ENCODE data around the gene PTGFRN. TPM values are rescaled to one million over a fixed set of nuclear protein-coding genes. Genes with fewer than 3 reads are reported as not detected.

Gene PTGFRN
- polyA plus RNA-seq, 1 donor from 2014 or later = 20.1 TPM

DNA sequence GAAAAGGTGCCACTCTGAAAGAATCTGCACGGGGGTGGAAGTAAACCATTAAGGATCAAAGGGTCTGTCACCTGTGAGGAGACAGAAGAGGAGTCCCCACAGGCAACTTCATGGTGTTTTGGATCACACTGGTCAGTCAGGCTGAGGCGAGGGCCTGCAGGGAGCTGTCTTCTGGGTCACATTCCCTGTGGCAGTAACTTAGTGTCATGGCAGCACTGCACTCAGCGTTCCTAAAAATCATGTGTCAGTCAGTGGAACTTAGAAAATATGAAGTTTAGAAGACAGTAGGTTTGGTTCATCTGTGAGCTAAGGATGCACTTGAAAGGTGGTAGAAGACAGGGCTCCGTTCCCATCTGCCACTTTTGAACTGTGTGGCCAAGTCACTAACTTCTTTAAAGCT lies 48.4 kb downstream of the PTGFRN start:
- Histone ChIP-seq H3K27me3 (ENCODE audit: insufficient read depth, low read depth, low read length) (no peaks in the 10 kb centered on the region), H2AFZ (ENCODE audit: low read depth, low read length) (no peak overlapping the region), H3K9me3 (ENCODE audit: low read length) (no peaks in the 10 kb centered on the region), H3F3A (ENCODE audit: insufficient read depth, low read length, poor library complexity, severe bottlenecking) (no peaks in the 10 kb centered on the region), H3K4me3 (ENCODE audit: low read length) (no peak overlapping the region), H3K9ac (ENCODE audit: low read length) (no peak overlapping the region), H4K20me1 (ENCODE audit: insufficient read depth) (no peaks in the 10 kb centered on the region), H3K79me2 (replicated peaks; ENCODE audit: insufficient read depth, low read length) (no peaks in the 10 kb centered on the region), H3K27ac (ENCODE audit: low read length) (no peak overlapping the region), H3K36me3 (ENCODE audit: insufficient read depth, low read length) (no peaks in the 10 kb centered on the region), H3K9me2 (ENCODE audit: insufficient read depth, low read length) (no peaks in the 10 kb centered on the region), H3K4me2 (ENCODE audit: low read length) (no peak overlapping the region)
- TF ChIP-seq MXI1 (conservative IDR thresholded peaks at IDR 0.05; ENCODE audit: poor library complexity, severe bottlenecking) (no peak), EZH2 (IDR thresholded peaks at IDR 0.05; ENCODE audit: borderline replicate concordance, insufficient read depth, low read length, poor library complexity, severe bottlenecking) (no peak)

DNA sequence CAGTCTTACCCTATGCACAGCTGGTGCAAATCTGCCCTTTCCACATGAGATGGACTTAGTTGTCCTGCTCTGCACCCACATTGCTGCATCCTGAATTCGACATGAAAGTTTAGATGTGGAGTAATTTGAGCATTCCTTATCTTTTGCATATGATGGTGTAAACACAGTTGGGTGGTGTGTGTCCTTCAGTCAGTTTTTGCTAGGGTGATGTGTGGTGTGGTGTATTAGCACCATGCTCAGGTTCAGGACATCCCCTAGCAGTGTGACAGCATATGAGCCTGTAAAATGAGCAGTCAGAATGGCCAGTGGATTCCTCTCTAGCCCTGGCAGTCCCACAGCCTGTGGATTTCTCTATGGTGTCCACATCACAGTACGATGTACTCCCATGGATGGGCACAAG lies 49.3 kb downstream of the PTGFRN start:
- Histone ChIP-seq H3K36me3 (ENCODE audit: insufficient read depth, low read length) (no peaks in the 10 kb centered on the region), H3K9me2 (ENCODE audit: insufficient read depth, low read length) (no peaks in the 10 kb centered on the region), H4K20me1 (ENCODE audit: insufficient read depth) (no peaks in the 10 kb centered on the region), H3K4me3 (ENCODE audit: low read length) (no peak overlapping the region), H3K9me3 (ENCODE audit: low read length) (no peaks in the 10 kb centered on the region), H3K9ac (ENCODE audit: low read length) (no peak overlapping the region), H3K27ac (ENCODE audit: low read length) (no peak overlapping the region), H3K79me2 (replicated peaks; ENCODE audit: insufficient read depth, low read length) (no peaks in the 10 kb centered on the region), H3F3A (ENCODE audit: insufficient read depth, low read length, poor library complexity, severe bottlenecking) (no peaks in the 10 kb centered on the region), H3K27me3 (ENCODE audit: insufficient read depth, low read depth, low read length) (no peaks in the 10 kb centered on the region), H3K4me2 (ENCODE audit: low read length) (no peak overlapping the region), H2AFZ (ENCODE audit: low read depth, low read length) (no peak overlapping the region)
- TF ChIP-seq RAD21 (conservative IDR thresholded peaks at IDR 0.05) (no peak), POLR2AphosphoS5 (IDR thresholded peaks at IDR 0.05) (no peak), SMC3 (conservative IDR thresholded peaks at IDR 0.05; ENCODE audit: poor library complexity) (no peak), TAF1 (IDR thresholded peaks at IDR 0.05; ENCODE audit: low read depth) (no peak)
- TF ChIP-seq, protein P1, sequence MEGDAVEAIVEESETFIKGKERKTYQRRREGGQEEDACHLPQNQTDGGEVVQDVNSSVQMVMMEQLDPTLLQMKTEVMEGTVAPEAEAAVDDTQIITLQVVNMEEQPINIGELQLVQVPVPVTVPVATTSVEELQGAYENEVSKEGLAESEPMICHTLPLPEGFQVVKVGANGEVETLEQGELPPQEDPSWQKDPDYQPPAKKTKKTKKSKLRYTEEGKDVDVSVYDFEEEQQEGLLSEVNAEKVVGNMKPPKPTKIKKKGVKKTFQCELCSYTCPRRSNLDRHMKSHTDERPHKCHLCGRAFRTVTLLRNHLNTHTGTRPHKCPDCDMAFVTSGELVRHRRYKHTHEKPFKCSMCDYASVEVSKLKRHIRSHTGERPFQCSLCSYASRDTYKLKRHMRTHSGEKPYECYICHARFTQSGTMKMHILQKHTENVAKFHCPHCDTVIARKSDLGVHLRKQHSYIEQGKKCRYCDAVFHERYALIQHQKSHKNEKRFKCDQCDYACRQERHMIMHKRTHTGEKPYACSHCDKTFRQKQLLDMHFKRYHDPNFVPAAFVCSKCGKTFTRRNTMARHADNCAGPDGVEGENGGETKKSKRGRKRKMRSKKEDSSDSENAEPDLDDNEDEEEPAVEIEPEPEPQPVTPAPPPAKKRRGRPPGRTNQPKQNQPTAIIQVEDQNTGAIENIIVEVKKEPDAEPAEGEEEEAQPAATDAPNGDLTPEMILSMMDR (IDR thresholded peaks at IDR 0.05; ENCODE audit: poor library complexity, severe bottlenecking) = no peak

DNA sequence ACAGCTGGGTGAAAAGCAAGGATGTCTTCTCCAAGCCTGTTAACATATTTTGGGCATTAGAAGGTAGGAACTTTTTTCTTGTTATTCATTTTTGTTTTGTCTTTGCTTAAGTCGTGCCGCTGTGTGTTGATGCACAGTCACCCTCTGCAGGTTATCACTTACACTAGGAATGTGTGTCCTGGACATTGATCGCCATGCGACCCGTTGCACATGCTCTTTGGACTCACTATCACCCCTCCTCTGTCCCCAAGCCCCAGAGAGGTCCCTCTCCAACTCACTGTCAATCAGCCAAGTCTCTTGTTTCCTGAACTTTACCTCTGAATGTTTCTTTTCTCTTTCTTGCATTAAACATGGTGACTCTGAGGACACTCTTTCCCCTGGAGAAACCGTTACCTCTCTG lies 51.9 kb downstream of the PTGFRN start:
- H3K27me3 ChIP-seq (ENCODE audit: insufficient read depth, low read depth, low read length) = no peaks in the 10 kb centered on the region
- H4K20me1 ChIP-seq (ENCODE audit: insufficient read depth) = no peaks in the 10 kb centered on the region
- H3K9me2 ChIP-seq (ENCODE audit: insufficient read depth, low read length) = no peaks in the 10 kb centered on the region
- H3K36me3 ChIP-seq (ENCODE audit: insufficient read depth, low read length) = no peaks in the 10 kb centered on the region
- H3K9me3 ChIP-seq (ENCODE audit: low read length) = no peaks in the 10 kb centered on the region
- no peaks in the 10 kb centered on the region for H3K79me2 ChIP-seq (replicated peaks; ENCODE audit: insufficient read depth, low read length)
- no peak overlapping the region for H3K27ac ChIP-seq (ENCODE audit: low read length)
- H3F3A ChIP-seq (ENCODE audit: insufficient read depth, low read length, poor library complexity, severe bottlenecking) = no peaks in the 10 kb centered on the region
- H3K9ac ChIP-seq (ENCODE audit: low read length) = no peak overlapping the region
- no peak overlapping the region for H3K4me2 ChIP-seq (ENCODE audit: low read length)
- no peak overlapping the region for H2AFZ ChIP-seq (ENCODE audit: low read depth, low read length)
- TF ChIP-seq EP300 (conservative IDR thresholded peaks at IDR 0.05; ENCODE audit: poor library complexity, severe bottlenecking) (no peak), POLR2AphosphoS5 (IDR thresholded peaks at IDR 0.05) (no peak), SMC3 (conservative IDR thresholded peaks at IDR 0.05; ENCODE audit: poor library complexity) (no peak), TAF1 (IDR thresholded peaks at IDR 0.05; ENCODE audit: low read depth) (no peak)
- TF ChIP-seq, protein P1 (IDR thresholded peaks at IDR 0.05; ENCODE audit: poor library complexity, severe bottlenecking) = no peak
- TF ChIP-seq, protein P2, sequence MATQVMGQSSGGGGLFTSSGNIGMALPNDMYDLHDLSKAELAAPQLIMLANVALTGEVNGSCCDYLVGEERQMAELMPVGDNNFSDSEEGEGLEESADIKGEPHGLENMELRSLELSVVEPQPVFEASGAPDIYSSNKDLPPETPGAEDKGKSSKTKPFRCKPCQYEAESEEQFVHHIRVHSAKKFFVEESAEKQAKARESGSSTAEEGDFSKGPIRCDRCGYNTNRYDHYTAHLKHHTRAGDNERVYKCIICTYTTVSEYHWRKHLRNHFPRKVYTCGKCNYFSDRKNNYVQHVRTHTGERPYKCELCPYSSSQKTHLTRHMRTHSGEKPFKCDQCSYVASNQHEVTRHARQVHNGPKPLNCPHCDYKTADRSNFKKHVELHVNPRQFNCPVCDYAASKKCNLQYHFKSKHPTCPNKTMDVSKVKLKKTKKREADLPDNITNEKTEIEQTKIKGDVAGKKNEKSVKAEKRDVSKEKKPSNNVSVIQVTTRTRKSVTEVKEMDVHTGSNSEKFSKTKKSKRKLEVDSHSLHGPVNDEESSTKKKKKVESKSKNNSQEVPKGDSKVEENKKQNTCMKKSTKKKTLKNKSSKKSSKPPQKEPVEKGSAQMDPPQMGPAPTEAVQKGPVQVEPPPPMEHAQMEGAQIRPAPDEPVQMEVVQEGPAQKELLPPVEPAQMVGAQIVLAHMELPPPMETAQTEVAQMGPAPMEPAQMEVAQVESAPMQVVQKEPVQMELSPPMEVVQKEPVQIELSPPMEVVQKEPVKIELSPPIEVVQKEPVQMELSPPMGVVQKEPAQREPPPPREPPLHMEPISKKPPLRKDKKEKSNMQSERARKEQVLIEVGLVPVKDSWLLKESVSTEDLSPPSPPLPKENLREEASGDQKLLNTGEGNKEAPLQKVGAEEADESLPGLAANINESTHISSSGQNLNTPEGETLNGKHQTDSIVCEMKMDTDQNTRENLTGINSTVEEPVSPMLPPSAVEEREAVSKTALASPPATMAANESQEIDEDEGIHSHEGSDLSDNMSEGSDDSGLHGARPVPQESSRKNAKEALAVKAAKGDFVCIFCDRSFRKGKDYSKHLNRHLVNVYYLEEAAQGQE (IDR thresholded peaks at IDR 0.05; ENCODE audit: borderline replicate concordance) = no peak
- H3K4me3 ChIP-seq (ENCODE audit: low read length) = no peak overlapping the region
